Measurements from ENCODE around the gene HLA-DMA.
A peak's percentile ranks its signal among the peaks of the same experiment; 100 is the strongest.

The HLA-DMA gene

DNA sequence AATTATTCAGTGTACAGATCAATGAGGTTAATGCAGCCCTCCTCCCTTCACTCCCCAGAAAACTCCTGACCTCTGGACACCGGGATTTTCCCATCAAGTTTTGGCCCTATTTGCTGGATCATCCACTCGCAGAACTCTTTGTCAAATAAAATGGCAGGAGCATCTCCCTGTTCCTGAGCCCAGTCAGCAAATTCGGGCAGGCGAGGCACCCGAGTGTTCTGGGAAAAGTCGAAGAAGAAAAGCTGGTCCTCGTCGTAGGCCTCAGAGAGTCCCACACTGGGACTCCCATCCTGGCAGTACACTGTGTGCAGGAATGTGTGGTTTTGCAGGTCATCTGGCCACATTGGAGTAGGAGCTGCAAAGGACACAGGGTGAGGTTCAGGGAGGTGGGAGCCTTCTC, 2.4 kb downstream of the HLA-DMA start:
- 0 out of 2 replicates have a peak, but pooled peaks cover 9% of the 10 kb centered on the region for H4K20me1 ChIP-seq (ENCODE audit: insufficient read depth, low read length)
- H3K9ac ChIP-seq (ENCODE audit: low read length), result no peak overlapping the region
- H3K9me3 ChIP-seq (ENCODE audit: insufficient read depth, low read length), result peaks cover 3% of the 10 kb centered on the region; the same call in 1 of the 2 replicates
- H2AFZ ChIP-seq (ENCODE audit: low read depth, low read length), result no peak overlapping the region
- H3K27me3 ChIP-seq (ENCODE audit: low read depth, low read length), result no peaks in the 10 kb centered on the region
- H3K36me3 ChIP-seq (replicated peaks; ENCODE audit: low read depth, low read length), result peaks cover 24% of the 10 kb centered on the region
- no peak overlapping the region for H3K4me2 ChIP-seq (ENCODE audit: low read length)
- peaks cover 77% of the 10 kb centered on the region for H3K4me1 ChIP-seq (ENCODE audit: low read length)
- H3K79me2 ChIP-seq (ENCODE audit: low read length), result peaks cover 64% of the 10 kb centered on the region
- no peak overlapping the region for H3K4me3 ChIP-seq (ENCODE audit: low read length)
- no peak overlapping the region for H3K27ac ChIP-seq (ENCODE audit: low read length)
- TF ChIP-seq CTCF (IDR thresholded peaks at IDR 0.05; ENCODE audit: low read depth, low read length) (no peak), EZH2phosphoT487 (IDR thresholded peaks at IDR 0.05; ENCODE audit: low read depth) (no peak)

GRCh38 chr6:32950010-32950409, 2.9 kb downstream of the HLA-DMA start:
- TF ChIP-seq EZH2phosphoT487 (IDR thresholded peaks at IDR 0.05; ENCODE audit: low read depth), result no peak
- no peak for TF ChIP-seq CTCF (IDR thresholded peaks at IDR 0.05; ENCODE audit: low read depth, low read length)
- H3K79me2 ChIP-seq (ENCODE audit: low read length), result peaks cover 64% of the 10 kb centered on the region
- no peak overlapping the region for H3K9ac ChIP-seq (ENCODE audit: low read length)
- no peak overlapping the region for H3K4me3 ChIP-seq (ENCODE audit: low read length)
- peaks cover 24% of the 10 kb centered on the region for H3K36me3 ChIP-seq (replicated peaks; ENCODE audit: low read depth, low read length)
- no peak overlapping the region for H2AFZ ChIP-seq (ENCODE audit: low read depth, low read length)
- H3K27ac ChIP-seq (ENCODE audit: low read length), result no peak overlapping the region
- peaks cover 77% of the 10 kb centered on the region for H3K4me1 ChIP-seq (ENCODE audit: low read length)
- H3K27me3 ChIP-seq (ENCODE audit: low read depth, low read length), result no peaks in the 10 kb centered on the region
- 0 out of 2 replicates have a peak, but pooled peaks cover 9% of the 10 kb centered on the region for H4K20me1 ChIP-seq (ENCODE audit: insufficient read depth, low read length)
- peaks cover 3% of the 10 kb centered on the region; the same call in 1 of the 2 replicates for H3K9me3 ChIP-seq (ENCODE audit: insufficient read depth, low read length)
- no peak overlapping the region for H3K4me2 ChIP-seq (ENCODE audit: low read length)

GRCh38 chr6:32949113-32949512, 3.8 kb downstream of the HLA-DMA start:
- peaks cover 3% of the 10 kb centered on the region; the same call in 1 of the 2 replicates for H3K9me3 ChIP-seq (ENCODE audit: insufficient read depth, low read length)
- TF ChIP-seq EZH2phosphoT487 (IDR thresholded peaks at IDR 0.05; ENCODE audit: low read depth), result no peak
- TF ChIP-seq CTCF (IDR thresholded peaks at IDR 0.05; ENCODE audit: low read depth, low read length), result no peak
- peaks cover 24% of the 10 kb centered on the region for H3K36me3 ChIP-seq (replicated peaks; ENCODE audit: low read depth, low read length)
- peak overlapping the region; percentile 72 for H3K4me2 ChIP-seq (ENCODE audit: low read length)
- H2AFZ ChIP-seq (ENCODE audit: low read depth, low read length), result no peak overlapping the region
- H3K4me3 ChIP-seq (ENCODE audit: low read length), result peak overlapping the region; percentile 44; the same call in 1 of the 2 replicates
- H3K27ac ChIP-seq (ENCODE audit: low read length), result peak overlapping the region; percentile 61; the same call in 1 of the 2 replicates
- H3K27me3 ChIP-seq (ENCODE audit: low read depth, low read length), result no peaks in the 10 kb centered on the region
- 0 out of 2 replicates have a peak, but pooled peaks cover 9% of the 10 kb centered on the region for H4K20me1 ChIP-seq (ENCODE audit: insufficient read depth, low read length)
- peak overlapping the region; percentile 29; the same call in 1 of the 2 replicates for H3K9ac ChIP-seq (ENCODE audit: low read length)
- peaks cover 58% of the 10 kb centered on the region for H3K79me2 ChIP-seq (ENCODE audit: low read length)
- peaks cover 73% of the 10 kb centered on the region for H3K4me1 ChIP-seq (ENCODE audit: low read length)

- Histone ChIP-seq H3K4me3 (ENCODE audit: low read length) (peak overlapping the region; percentile 44), H3K36me3 (replicated peaks; ENCODE audit: low read depth, low read length) (peaks cover 24% of the 10 kb centered on the region), H3K9me3 (ENCODE audit: insufficient read depth, low read length) (peaks cover 3% of the 10 kb centered on the region; the same call in 1 of the 2 replicates), H3K4me2 (ENCODE audit: low read length) (peak overlapping the region; percentile 72), H3K4me1 (ENCODE audit: low read length) (peaks cover 75% of the 10 kb centered on the region), H3K27me3 (ENCODE audit: low read depth, low read length) (no peaks in the 10 kb centered on the region), H4K20me1 (ENCODE audit: insufficient read depth, low read length) (0 out of 2 replicates have a peak, but pooled peaks cover 9% of the 10 kb centered on the region), H2AFZ (ENCODE audit: low read depth, low read length) (no peak overlapping the region), H3K9ac (ENCODE audit: low read length) (peak overlapping the region; percentile 29; the same call in 1 of the 2 replicates), H3K79me2 (ENCODE audit: low read length) (peaks cover 58% of the 10 kb centered on the region), H3K27ac (ENCODE audit: low read length) (peak overlapping the region; percentile 61)
- TF ChIP-seq EZH2phosphoT487 (IDR thresholded peaks at IDR 0.05; ENCODE audit: low read depth), result no peak
- peak; percentile 71 for TF ChIP-seq CTCF (IDR thresholded peaks at IDR 0.05; ENCODE audit: low read depth, low read length)
These were observed 5.1 kb downstream of the HLA-DMA start for GRCh38 chr6:32947552-32948465.
